PC-9 (cell line): ENCODE results near the gene PTPRG. TPM values are rescaled to one million over a fixed set of nuclear protein-coding genes. Genes with fewer than 3 reads are reported as not detected.

ENCODE experiments used
- BruUV-seq: library from RNA; stranded (reverse); fragments of 400-500 nt; replicated peaks from 2 replicates; lab custom pipeline; 2021; lab: Mats Ljungman, UMichigan
- CTCF ChIA-PET: fragments of 300-600 bp; sonication (Branson Sonifier 250); formaldehyde crosslinking; loops from one replicate; lab custom pipeline; 2022; ENCODE audit warnings: antibody characterized with exemption; lab: Charles Lee
- POLR2A ChIA-PET: fragments of 300-600 bp; sonication (Branson Sonifier 250); formaldehyde crosslinking; loops from one replicate; lab custom pipeline; 2022; ENCODE audit warnings: antibody characterized with exemption; ENCODE audit not compliant: unreplicated experiment; lab: Charles Lee
- DNase-seq, 2 experiments: peaks; one replicate each; pipeline versions ENCODE4 v3.0.0 to v3.0.0-alpha.2; 2015 to 2022; ENCODE audit warnings: mixed read lengths in 1 of 2
- H2AFZ ChIP-seq: fragments of 200-600 bp; sonication (generic); 2 replicates; pipeline ENCODE4 v1.8.1; 2017; ENCODE audit warnings: antibody characterized with exemption
- H3F3A ChIP-seq: fragments of 200-600 bp; sonication (generic); 2 replicates; pipeline ENCODE4 v1.8.1; 2017; ENCODE audit warnings: antibody characterized with exemption, mild to moderate bottlenecking, low read depth; ENCODE audit not compliant: insufficient read depth
- H3K27ac ChIP-seq: fragments of 200-600 bp; sonication (generic); 2 replicates; pipeline ENCODE4 v1.6.1; 2016; ENCODE audit warnings: mixed run types
- H3K27me3 ChIP-seq: fragments of 200-600 bp; sonication (generic); 2 replicates; pipeline ENCODE4 v1.6.1; 2016; ENCODE audit warnings: low read depth, mixed run types; ENCODE audit not compliant: insufficient read depth
- H3K36me3 ChIP-seq: fragments of 200-600 bp; sonication (generic); 2 replicates; pipeline ENCODE4 v1.6.1; 2016; ENCODE audit warnings: low read depth, mixed run types
- H3K4me1 ChIP-seq: fragments of 200-600 bp; sonication (generic); replicated peaks from 2 replicates; pipeline ENCODE4 v1.6.1; 2016; ENCODE audit warnings: mixed run types; ENCODE audit not compliant: insufficient read depth
- H3K4me2 ChIP-seq: fragments of 200-600 bp; sonication (generic); 2 replicates; pipeline ENCODE4 v1.6.1; 2017; ENCODE audit warnings: mixed run types
- H3K4me3 ChIP-seq: fragments of 200-600 bp; sonication (generic); 2 replicates; pipeline ENCODE4 v1.6.1; 2016; ENCODE audit warnings: mixed run types
- H3K79me2 ChIP-seq: fragments of 200-600 bp; sonication (generic); 2 replicates; pipeline ENCODE4 v1.6.1; 2017; ENCODE audit warnings: low read depth, mixed run types
- H3K9me2 ChIP-seq: fragments of 200-600 bp; sonication (generic); 2 replicates; pipeline ENCODE4 v1.8.1; 2017; ENCODE audit warnings: mild to moderate bottlenecking; ENCODE audit not compliant: insufficient read depth
- H3K9me3 ChIP-seq: fragments of 200-600 bp; sonication (generic); 2 replicates; pipeline ENCODE4 v1.8.1; 2016; ENCODE audit warnings: low read depth; ENCODE audit not compliant: insufficient read depth
- H4K20me1 ChIP-seq: fragments of 200-600 bp; sonication (generic); 2 replicates; pipeline ENCODE4 v1.8.1; 2017; ENCODE audit not compliant: insufficient read depth
- CTCF ChIP-seq: fragments of 200-600 bp; sonication (generic); conservative IDR thresholded peaks from 2 replicates; pipeline ENCODE4 v1.6.1; 2017; ENCODE audit warnings: mixed run types, antibody characterized with exemption, mild to moderate bottlenecking, moderate library complexity
- EZH2 ChIP-seq: fragments of 200-600 bp; sonication (generic); IDR thresholded peaks from 2 replicates; pipeline ENCODE4 v1.8.0; 2017; ENCODE audit warnings: antibody characterized with exemption, low read depth
- intact Hi-C: fragments of 100-400 bp; cut with micrococcal nuclease; formaldehyde crosslinking; loops from one replicate; pipeline ENCODE4 v1.10.0; 2022; ENCODE audit not compliant: unreplicated experiment
- total RNA-seq: library from RNA; stranded (reverse); gene quantifications from 2 replicates; pipeline ENCODE4 v1.2.3, GENCODE V29; 2021

Gene PTPRG
- total RNA-seq, 1 experiment from 2014 or later: 32.9 TPM

- no TSS peak for BruUV-seq
- no peak for DNase-seq
- ChIA-PET CTCF (no interaction called here), POLR2A (no interaction called here)
- Histone ChIP-seq H2AFZ (no peak overlapping the region), H3K27me3 (no peaks in the 10 kb centered on the region), H3K4me2 (no peak overlapping the region), H3K9me3 (no peaks in the 10 kb centered on the region), H3K79me2 (no peaks in the 10 kb centered on the region), H3F3A (no peaks in the 10 kb centered on the region), H3K4me3 (no peak overlapping the region), H3K9me2 (no peaks in the 10 kb centered on the region), H4K20me1 (no peaks in the 10 kb centered on the region), H3K4me1 (no peaks in the 10 kb centered on the region), H3K27ac (no peak overlapping the region), H3K36me3 (no peaks in the 10 kb centered on the region)
- no peak for TF ChIP-seq CTCF
- no peak for TF ChIP-seq EZH2
- intact Hi-C loops: no loop called here
These were observed 162.8 kb downstream of the PTPRG start for GRCh38 chr3:61724183-61724582.

GRCh38 chr3:61724801-61725200, 163.4 kb downstream of the PTPRG start:
- Histone ChIP-seq H2AFZ (no peak overlapping the region), H3K36me3 (no peaks in the 10 kb centered on the region), H3K27ac (no peak overlapping the region), H4K20me1 (no peaks in the 10 kb centered on the region), H3K9me2 (no peaks in the 10 kb centered on the region), H3K79me2 (no peaks in the 10 kb centered on the region), H3K4me1 (no peaks in the 10 kb centered on the region), H3F3A (no peaks in the 10 kb centered on the region), H3K4me2 (no peak overlapping the region), H3K27me3 (no peaks in the 10 kb centered on the region), H3K4me3 (no peak overlapping the region), H3K9me3 (no peaks in the 10 kb centered on the region)
- intact Hi-C loops: no loop called here
- DNase-seq: no peak
- POLR2A ChIA-PET: no interaction called here
- CTCF ChIA-PET: no interaction called here
- no peak for TF ChIP-seq EZH2
- no peak for TF ChIP-seq CTCF
- no TSS peak for BruUV-seq

- POLR2A ChIA-PET: interaction anchor here (0.6 kb wide), 1 partner anchor 165 kb away, joined by 12 read pairs; the partner anchor contains the start of gene PTPRG
These were observed 164.5 kb downstream of the PTPRG start for GRCh38 chr3:61725851-61726333.

More at GRCh38 chr3:61725851-61726333, 164.5 kb downstream of the PTPRG start:
- TF ChIP-seq CTCF: no peak
- no peak for TF ChIP-seq EZH2
- Histone ChIP-seq H3K9me3 (no peaks in the 10 kb centered on the region), H3K36me3 (no peaks in the 10 kb centered on the region), H2AFZ (no peak overlapping the region), H3F3A (no peaks in the 10 kb centered on the region), H3K4me2 (no peak overlapping the region), H3K4me1 (no peaks in the 10 kb centered on the region), H3K9me2 (no peaks in the 10 kb centered on the region), H3K27me3 (no peaks in the 10 kb centered on the region), H4K20me1 (0 out of 2 replicates have a peak, but pooled peaks cover 4% of the 10 kb centered on the region), H3K4me3 (no peak overlapping the region), H3K79me2 (no peaks in the 10 kb centered on the region), H3K27ac (no peak overlapping the region)
- no peak for DNase-seq
- BruUV-seq: no TSS peak
- CTCF ChIA-PET: no interaction called here
- intact Hi-C loops: no loop called here
